KMS-11 (cell line): Measurements from ENCODE around the gene B3GNT9.

ENCODE experiments used
- H2AFZ ChIP-seq: fragments of 200-600 bp; sonication (generic); 2 replicates; pipeline ENCODE4 v1.6.1; 2016; ENCODE audit warnings: antibody characterized with exemption, mixed run types, low read depth
- H3K27ac ChIP-seq: fragments of 200-600 bp; sonication (generic); 2 replicates; pipeline ENCODE4 v1.6.1; 2016; ENCODE audit warnings: mild to moderate bottlenecking, mixed run types
- H3K27me3 ChIP-seq: fragments of 200-600 bp; sonication (generic); 2 replicates; pipeline ENCODE4 v1.6.1; 2017; ENCODE audit warnings: mild to moderate bottlenecking, low read depth, mixed run types, moderate library complexity; ENCODE audit not compliant: insufficient read depth
- H3K36me3 ChIP-seq: fragments of 200-600 bp; sonication (generic); 2 replicates; pipeline ENCODE4 v1.6.1; 2017; ENCODE audit warnings: mild to moderate bottlenecking, mixed run types; ENCODE audit not compliant: insufficient read depth
- H3K4me1 ChIP-seq: fragments of 200-600 bp; sonication (generic); 2 replicates; pipeline ENCODE4 v1.6.1; 2016; ENCODE audit warnings: mild to moderate bottlenecking, low read depth, mixed run types; ENCODE audit not compliant: poor library complexity, severe bottlenecking
- H3K4me2 ChIP-seq: fragments of 200-600 bp; sonication (generic); 2 replicates; pipeline ENCODE4 v1.7.0; 2016; ENCODE audit warnings: mild to moderate bottlenecking, mixed run types
- H3K4me3 ChIP-seq: fragments of 200-600 bp; sonication (generic); IDR thresholded peaks from 2 replicates; pipeline ENCODE4 v1.6.1; 2017; ENCODE audit warnings: low read depth, low read length, mixed read lengths; ENCODE audit not compliant: insufficient read depth
- H3K79me2 ChIP-seq: fragments of 200-600 bp; sonication (generic); 2 replicates; pipeline ENCODE4 v1.6.1; 2016; ENCODE audit warnings: low read depth, mixed run types; ENCODE audit not compliant: insufficient read depth
- H3K9ac ChIP-seq: fragments of 200-600 bp; sonication (generic); 2 replicates; pipeline ENCODE4 v1.6.1; 2016; ENCODE audit warnings: mild to moderate bottlenecking, mixed run types
- H4K20me1 ChIP-seq: fragments of 200-600 bp; sonication (generic); 2 replicates; pipeline ENCODE4 v1.6.1; 2016; ENCODE audit warnings: mild to moderate bottlenecking, mixed run types; ENCODE audit not compliant: insufficient read depth
- TF ChIP-seq, protein P1 (sequence below): fragments of 200-600 bp; sonication (generic); conservative IDR thresholded peaks from 2 replicates; pipeline ENCODE4 v1.6.1; 2017; ENCODE audit warnings: low read depth, mild to moderate bottlenecking, antibody characterized with exemption, low read length, moderate library complexity, mixed read lengths

Gene B3GNT9

DNA sequence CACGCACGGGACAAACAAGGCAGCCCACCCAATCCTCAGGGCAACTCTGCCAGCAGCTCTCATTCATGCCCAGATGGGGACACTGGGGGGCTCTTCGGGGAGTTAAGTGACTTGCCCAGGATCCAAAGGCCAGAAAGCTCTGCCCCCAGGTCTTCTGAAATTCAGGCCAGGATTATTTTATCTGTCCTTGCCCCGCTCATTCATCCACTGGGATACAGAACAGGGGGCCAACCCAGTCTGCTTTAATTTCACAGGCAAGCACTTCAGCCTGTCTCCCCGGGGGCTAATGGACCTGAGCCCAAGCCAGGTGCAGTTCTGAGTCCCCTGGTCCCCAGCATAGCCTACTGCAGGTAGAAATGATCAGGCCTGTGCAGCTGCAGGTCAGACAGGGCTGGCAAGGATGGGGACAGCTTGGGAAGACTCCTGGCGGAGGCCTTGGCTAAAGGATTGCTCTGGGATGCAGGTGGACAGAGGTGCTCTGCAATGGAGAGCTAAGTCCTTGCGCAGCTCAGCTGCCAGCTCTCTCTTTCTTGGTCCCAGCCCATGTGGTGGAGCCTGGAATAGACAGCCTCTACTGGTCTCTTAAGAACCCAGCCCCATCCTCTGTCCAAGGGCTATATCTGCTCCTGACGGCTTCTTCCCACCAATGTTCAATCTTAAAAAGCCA lies 766 bp upstream of the B3GNT9 start:
- Histone ChIP-seq H4K20me1 (no peaks in the 10 kb centered on the region), H3K4me1 (peaks cover 2% of the 10 kb centered on the region), H3K4me3 (no peak overlapping the region), H3K4me2 (peak overlapping the region; percentile 86; the same call in 1 of the 2 replicates), H3K27ac (no peak overlapping the region), H3K27me3 (no peaks in the 10 kb centered on the region), H3K79me2 (no peaks in the 10 kb centered on the region), H3K36me3 (no peaks in the 10 kb centered on the region), H3K9ac (no peak overlapping the region), H2AFZ (no peak overlapping the region)
- TF ChIP-seq, protein P1, sequence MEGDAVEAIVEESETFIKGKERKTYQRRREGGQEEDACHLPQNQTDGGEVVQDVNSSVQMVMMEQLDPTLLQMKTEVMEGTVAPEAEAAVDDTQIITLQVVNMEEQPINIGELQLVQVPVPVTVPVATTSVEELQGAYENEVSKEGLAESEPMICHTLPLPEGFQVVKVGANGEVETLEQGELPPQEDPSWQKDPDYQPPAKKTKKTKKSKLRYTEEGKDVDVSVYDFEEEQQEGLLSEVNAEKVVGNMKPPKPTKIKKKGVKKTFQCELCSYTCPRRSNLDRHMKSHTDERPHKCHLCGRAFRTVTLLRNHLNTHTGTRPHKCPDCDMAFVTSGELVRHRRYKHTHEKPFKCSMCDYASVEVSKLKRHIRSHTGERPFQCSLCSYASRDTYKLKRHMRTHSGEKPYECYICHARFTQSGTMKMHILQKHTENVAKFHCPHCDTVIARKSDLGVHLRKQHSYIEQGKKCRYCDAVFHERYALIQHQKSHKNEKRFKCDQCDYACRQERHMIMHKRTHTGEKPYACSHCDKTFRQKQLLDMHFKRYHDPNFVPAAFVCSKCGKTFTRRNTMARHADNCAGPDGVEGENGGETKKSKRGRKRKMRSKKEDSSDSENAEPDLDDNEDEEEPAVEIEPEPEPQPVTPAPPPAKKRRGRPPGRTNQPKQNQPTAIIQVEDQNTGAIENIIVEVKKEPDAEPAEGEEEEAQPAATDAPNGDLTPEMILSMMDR = no peak

DNA sequence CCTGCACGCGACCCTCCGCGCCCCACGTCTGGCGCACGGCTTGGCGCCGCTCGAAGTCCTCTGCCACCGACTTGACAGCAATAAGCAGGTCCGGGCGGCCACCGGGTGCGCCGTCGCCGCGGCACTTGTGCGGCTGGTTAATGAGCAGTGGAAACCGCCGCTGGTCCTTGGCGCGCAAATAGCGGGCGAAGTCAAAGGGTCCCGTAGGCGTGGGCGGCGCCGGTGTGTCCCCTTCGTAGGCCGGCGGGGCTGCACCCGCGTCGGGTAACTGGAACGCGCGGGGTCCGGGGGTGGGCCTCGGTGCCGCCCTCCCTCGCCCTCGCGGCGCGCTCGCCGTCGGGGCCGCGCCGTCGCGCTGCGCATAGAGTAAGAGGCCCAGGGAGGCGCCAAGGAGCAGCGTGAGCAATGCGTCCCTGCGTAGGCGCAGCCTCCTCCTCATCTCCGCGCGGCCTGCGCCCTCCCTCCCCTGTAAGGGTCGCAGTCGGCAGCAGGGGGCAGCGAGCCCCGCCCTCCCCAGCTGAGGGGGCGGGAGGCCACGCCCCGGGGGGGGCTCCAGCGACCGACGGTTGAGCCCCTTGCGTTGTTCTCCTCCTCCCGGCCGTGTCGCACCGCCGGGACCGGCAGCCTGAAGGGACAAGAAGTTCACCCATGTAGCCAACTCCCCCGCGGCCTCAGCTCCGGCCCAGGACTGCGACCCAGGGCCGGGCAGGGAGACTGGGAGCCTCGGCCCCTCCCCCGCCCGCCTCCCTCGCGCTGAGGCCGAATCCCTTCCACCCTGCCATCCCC lies 558 bp downstream of the B3GNT9 start:
- Histone ChIP-seq H3K4me1 (peaks cover 2% of the 10 kb centered on the region), H3K4me3 (no peak overlapping the region), H2AFZ (peak overlapping the region; percentile 82), H3K79me2 (no peaks in the 10 kb centered on the region), H3K9ac (peak overlapping the region; percentile 27; the same call in 1 of the 2 replicates), H3K27ac (no peak overlapping the region), H3K36me3 (peaks cover 3% of the 10 kb centered on the region; the same call in 1 of the 2 replicates), H3K27me3 (no peaks in the 10 kb centered on the region), H4K20me1 (no peaks in the 10 kb centered on the region), H3K4me2 (peak overlapping the region; percentile 86)
- TF ChIP-seq, protein P1 = no peak

GRCh38 chr16:67149276-67150046 lies 1.3 kb downstream of the B3GNT9 start:
- Histone ChIP-seq H3K9ac (no peak overlapping the region), H3K36me3 (peaks cover 4% of the 10 kb centered on the region; the same call in 1 of the 2 replicates), H3K27me3 (no peaks in the 10 kb centered on the region), H3K79me2 (no peaks in the 10 kb centered on the region), H3K4me2 (no peak overlapping the region), H2AFZ (no peak overlapping the region), H3K27ac (no peak overlapping the region), H3K4me1 (peaks cover 2% of the 10 kb centered on the region), H3K4me3 (no peak overlapping the region), H4K20me1 (no peaks in the 10 kb centered on the region)
- TF ChIP-seq, protein P1 = no peak

- no peak overlapping the region for H3K27ac ChIP-seq
- TF ChIP-seq, protein P1 = no peak
- H3K4me3 ChIP-seq = no peak overlapping the region
- no peaks in the 10 kb centered on the region for H3K79me2 ChIP-seq
- H3K27me3 ChIP-seq = no peaks in the 10 kb centered on the region
- H3K4me2 ChIP-seq = no peak overlapping the region
- peaks cover 4% of the 10 kb centered on the region; the same call in 1 of the 2 replicates for H3K36me3 ChIP-seq
- no peak overlapping the region for H3K9ac ChIP-seq
- peaks cover 2% of the 10 kb centered on the region for H3K4me1 ChIP-seq
- H2AFZ ChIP-seq = no peak overlapping the region
- no peaks in the 10 kb centered on the region for H4K20me1 ChIP-seq
Measured at GRCh38 chr16:67148656-67149275, 2.0 kb downstream of the B3GNT9 start.
